HUES64 (cell line): Measurements from ENCODE around the gene ALPK1.
"Not testable (repeated sequence)": the region's sequence is repeated elsewhere in the genome, so short reads cannot be mapped to it uniquely, and the experiment has no call there.

ENCODE experiments used
- H3K27ac ChIP-seq: 2 replicates; pipeline ENCODE4 v1.7.0; 2013; ENCODE audit warnings: low read depth, low read length, inconsistent platforms
- H3K27me3 ChIP-seq: 2 replicates; pipeline ENCODE4 v1.6.1; 2013; ENCODE audit warnings: mild to moderate bottlenecking, low read length; ENCODE audit not compliant: insufficient read depth
- H3K36me3 ChIP-seq: 2 replicates; pipeline ENCODE4 v1.6.1; 2013; ENCODE audit warnings: mild to moderate bottlenecking, low read length; ENCODE audit not compliant: insufficient read depth
- H3K4me1 ChIP-seq: 2 replicates; pipeline ENCODE4 v1.6.1; 2013; ENCODE audit warnings: mild to moderate bottlenecking, low read length, moderate library complexity; ENCODE audit not compliant: insufficient read depth
- H3K4me3 ChIP-seq: 2 replicates; pipeline ENCODE4 v1.5.1; 2013; ENCODE audit warnings: mild to moderate bottlenecking, low read length, moderate library complexity
- H3K9ac ChIP-seq: 2 replicates; pipeline ENCODE4 v1.6.1; 2013; ENCODE audit warnings: mild to moderate bottlenecking, low read depth, low read length
- H3K9me3 ChIP-seq: 2 replicates; pipeline ENCODE4 v1.6.1; 2013; ENCODE audit warnings: low read depth, low read length; ENCODE audit not compliant: insufficient read depth
- WGBS: fragments of 150-250, 120-280 bp; methylation state at CpG from one replicate; pipeline ENCODE4 v1.1.7; 2013; ENCODE audit warnings: missing lambda C conversion rate; 5-methylcytosine and 5-hydroxymethylcytosine counted together

Gene ALPK1

GRCh38 chr4:112276113-112276512 is 21.1 kb upstream of the ALPK1 start:
- H3K9ac ChIP-seq = no peak overlapping the region
- WGBS = 95% methylated on average over 3 of the region's 3 CpGs
- no peak overlapping the region for H3K4me3 ChIP-seq
- no peaks in the 10 kb centered on the region; the same call in 1 of the 2 replicates for H3K9me3 ChIP-seq
- H3K27me3 ChIP-seq = no peaks in the 10 kb centered on the region
- H3K36me3 ChIP-seq = no peaks in the 10 kb centered on the region
- peaks cover 6% of the 10 kb centered on the region; the same call in 1 of the 2 replicates for H3K4me1 ChIP-seq
- no peak overlapping the region for H3K27ac ChIP-seq

- H3K4me1 ChIP-seq = no peaks in the 10 kb centered on the region
- H3K9ac ChIP-seq = no peak overlapping the region
- no peaks in the 10 kb centered on the region; the same call in 1 of the 2 replicates for H3K9me3 ChIP-seq
- H3K4me3 ChIP-seq = no peak overlapping the region
- no peaks in the 10 kb centered on the region for H3K27me3 ChIP-seq
- H3K27ac ChIP-seq = no peak overlapping the region
- WGBS = 90% methylated on average over 2 of the region's 3 CpGs
- H3K36me3 ChIP-seq = no peaks in the 10 kb centered on the region
These were observed 19.9 kb upstream of the ALPK1 start for GRCh38 chr4:112277220-112277619.

DNA sequence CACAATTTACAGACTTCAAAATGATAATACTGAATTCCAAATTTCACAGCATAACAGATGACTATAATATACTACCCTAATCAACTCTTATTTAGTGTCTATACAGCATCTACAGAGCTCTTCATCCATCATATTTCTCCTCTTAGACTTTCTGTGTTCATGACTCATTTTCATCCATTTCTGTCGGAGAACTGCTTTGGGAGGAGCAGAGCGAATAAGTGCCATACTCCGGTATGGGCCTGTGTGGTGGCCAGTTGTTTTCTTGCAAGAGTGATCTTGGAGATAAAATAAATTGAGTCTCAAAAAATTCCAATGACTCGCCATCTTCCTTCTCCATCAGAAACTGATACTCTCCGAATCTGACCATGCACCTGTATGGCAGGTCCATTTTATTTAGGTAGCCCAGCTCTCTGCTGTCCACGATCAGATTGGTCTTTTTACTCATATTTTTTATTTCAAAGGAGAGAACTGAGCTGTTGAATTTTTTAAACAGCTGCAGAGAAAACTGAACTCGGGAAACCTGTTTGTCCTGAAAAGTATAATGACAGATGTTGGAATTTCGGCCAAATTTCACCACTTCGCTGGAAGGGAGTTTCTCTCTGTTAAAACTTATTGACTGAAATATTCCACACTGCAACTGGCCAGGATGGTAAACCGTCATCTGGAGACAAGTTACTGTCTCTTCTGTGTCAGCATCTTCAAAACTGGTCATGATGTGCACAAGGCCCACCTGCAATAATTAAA is 19.3 kb upstream of the ALPK1 start:
- H3K9ac ChIP-seq = no peak overlapping the region
- no peak overlapping the region for H3K4me3 ChIP-seq
- no peaks in the 10 kb centered on the region for H3K9me3 ChIP-seq
- H3K27me3 ChIP-seq = no peaks in the 10 kb centered on the region
- WGBS = 92% methylated on average over 10 of the region's 10 CpGs
- H3K4me1 ChIP-seq = no peaks in the 10 kb centered on the region
- no peaks in the 10 kb centered on the region for H3K36me3 ChIP-seq
- H3K27ac ChIP-seq = no peak overlapping the region

GRCh38 chr4:112279025-112279881 is 17.9 kb upstream of the ALPK1 start:
- no peaks in the 10 kb centered on the region for H3K9me3 ChIP-seq
- H3K4me3 ChIP-seq = no peak overlapping the region
- H3K4me1 ChIP-seq = no peaks in the 10 kb centered on the region
- H3K36me3 ChIP-seq = no peaks in the 10 kb centered on the region
- H3K27ac ChIP-seq = no peak overlapping the region
- peaks cover 8% of the 10 kb centered on the region; the same call in 1 of the 2 replicates for H3K27me3 ChIP-seq
- no peak overlapping the region for H3K9ac ChIP-seq
- 81% methylated on average over 10 of the region's 10 CpGs for WGBS

DNA sequence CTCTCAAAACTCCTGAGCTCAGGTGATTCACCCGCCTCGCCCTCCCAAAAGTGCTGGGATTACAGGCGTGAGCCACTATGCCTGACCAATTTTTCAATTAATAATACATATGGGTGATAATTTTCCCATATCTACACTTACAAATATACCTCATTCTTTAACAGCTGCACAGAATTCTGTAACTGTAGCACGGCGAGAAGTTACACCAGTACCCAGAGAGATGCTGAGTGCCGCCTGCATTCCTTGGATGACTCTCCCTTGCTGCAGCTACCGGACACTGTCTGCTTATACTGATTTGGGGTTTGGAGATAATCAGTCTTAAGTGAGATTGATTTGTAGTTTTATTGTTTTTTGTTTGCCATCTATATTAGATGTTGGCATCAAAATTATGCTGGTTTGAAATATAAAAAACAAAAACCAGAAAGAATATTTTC is 17.3 kb upstream of the ALPK1 start:
- H3K4me1 ChIP-seq = no peaks in the 10 kb centered on the region; the same call in 1 of the 2 replicates
- peaks cover 14% of the 10 kb centered on the region for H3K27me3 ChIP-seq
- no peak overlapping the region for H3K27ac ChIP-seq
- no peaks in the 10 kb centered on the region for H3K9me3 ChIP-seq
- H3K4me3 ChIP-seq = no peak overlapping the region
- H3K9ac ChIP-seq = no peak overlapping the region
- WGBS = 95% methylated on average over 7 of the region's 7 CpGs
- H3K36me3 ChIP-seq = no peaks in the 10 kb centered on the region

DNA sequence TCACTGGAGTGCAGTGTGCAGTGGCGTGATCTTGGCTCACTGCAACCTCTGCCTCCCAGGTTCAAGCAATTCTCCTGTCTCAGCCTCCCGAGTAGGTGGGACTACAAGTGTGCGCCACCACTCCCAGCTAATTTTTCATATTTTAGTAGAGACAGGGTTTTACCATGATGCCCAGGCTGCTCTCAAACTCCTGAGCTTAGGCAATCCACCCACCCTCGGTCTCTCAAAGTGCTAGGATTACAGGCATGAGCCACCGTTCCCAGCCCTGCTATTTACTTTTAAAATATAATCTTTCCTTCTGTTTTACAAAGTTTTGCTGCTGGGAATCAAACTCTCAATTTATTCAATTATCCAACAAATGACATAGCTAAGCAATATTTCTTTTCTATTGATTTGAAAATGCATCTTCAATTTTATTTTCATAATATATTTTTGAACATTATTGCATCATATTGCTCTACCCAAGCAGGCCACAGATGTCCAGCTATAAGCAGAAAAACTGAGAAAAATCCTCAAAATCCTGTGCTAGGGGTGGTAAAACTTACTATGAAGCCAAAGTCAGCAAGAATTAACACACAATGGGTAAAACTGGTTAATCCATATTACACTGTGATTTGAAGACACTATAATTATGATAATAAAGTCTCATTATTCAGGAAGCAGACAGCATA is 16.6 kb upstream of the ALPK1 start:
- Histone ChIP-seq H3K27me3 (peaks cover 21% of the 10 kb centered on the region), H3K4me1 (no peaks in the 10 kb centered on the region; the same call in 1 of the 2 replicates), H3K4me3 (no peak overlapping the region), H3K36me3 (no peaks in the 10 kb centered on the region), H3K9me3 (no peaks in the 10 kb centered on the region), H3K27ac (no peak overlapping the region), H3K9ac (no peak overlapping the region)
- WGBS = 75% methylated on average over 5 of the region's 5 CpGs

GRCh38 chr4:112281895-112282398 is 15.2 kb upstream of the ALPK1 start:
- not testable (repeated sequence) for H3K27ac ChIP-seq, H3K9me3 ChIP-seq, H3K36me3 ChIP-seq, H3K4me1 ChIP-seq, H3K4me3 ChIP-seq, H3K9ac ChIP-seq
- WGBS = 86% methylated on average over 2 of the region's 2 CpGs
- peaks cover 32% of the 10 kb centered on the region for H3K27me3 ChIP-seq

- no peak overlapping the region for H3K4me3 ChIP-seq
- H3K4me1 ChIP-seq = no peaks in the 10 kb centered on the region; the same call in 1 of the 2 replicates
These were observed 14.1 kb upstream of the ALPK1 start for GRCh38 chr4:112282860-112283667.

DNA sequence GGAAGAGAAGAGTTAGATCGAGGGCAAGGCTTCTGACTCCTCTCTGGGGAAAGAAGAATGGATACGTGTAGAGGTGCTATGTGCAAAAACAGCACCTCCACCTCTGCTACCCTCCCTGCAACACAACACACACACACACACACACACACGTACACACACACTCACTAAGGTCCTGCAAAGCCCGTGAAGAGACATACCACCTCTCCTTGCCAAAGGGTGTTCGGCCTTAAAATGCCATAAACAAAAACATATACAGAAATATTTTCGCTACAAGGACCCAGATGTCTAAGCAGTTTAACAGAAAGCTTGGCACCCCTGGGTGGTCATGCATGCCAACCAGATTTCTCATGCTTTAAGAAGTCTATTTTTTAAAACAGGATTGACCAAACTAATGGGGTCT is 13.0 kb upstream of the ALPK1 start:
- Histone ChIP-seq H3K4me1 (no peaks in the 10 kb centered on the region; the same call in 1 of the 2 replicates), H3K9ac (no peak overlapping the region), H3K27ac (no peak overlapping the region), H3K36me3 (no peaks in the 10 kb centered on the region), H3K27me3 (peaks cover 32% of the 10 kb centered on the region), H3K9me3 (no peaks in the 10 kb centered on the region), H3K4me3 (no peak overlapping the region)
- WGBS = 66% methylated on average over 5 of the region's 6 CpGs

More at GRCh38 chr4:112282860-112283667, 14.1 kb upstream of the ALPK1 start:
- 86% methylated on average over 4 of the region's 4 CpGs for WGBS
- H3K36me3 ChIP-seq = no peaks in the 10 kb centered on the region
- H3K9ac ChIP-seq = no peak overlapping the region
- H3K27ac ChIP-seq = no peak overlapping the region
- peaks cover 32% of the 10 kb centered on the region for H3K27me3 ChIP-seq
- no peaks in the 10 kb centered on the region for H3K9me3 ChIP-seq

GRCh38 chr4:112284662-112285411 is 12.3 kb upstream of the ALPK1 start:
- Histone ChIP-seq H3K27me3 (peaks cover 32% of the 10 kb centered on the region), H3K9ac (0 out of 2 replicates have a peak overlapping the region, but pooled peaks have one; percentile 29), H3K4me3 (peak overlapping the region; percentile 82), H3K36me3 (no peaks in the 10 kb centered on the region), H3K9me3 (no peaks in the 10 kb centered on the region), H3K4me1 (no peaks in the 10 kb centered on the region; the same call in 1 of the 2 replicates), H3K27ac (no peak overlapping the region)
- 21% methylated on average over 14 of the region's 15 CpGs for WGBS
